ENCODE measurements around the gene CD22.
"Not testable (repeated sequence)": the region's sequence is repeated elsewhere in the genome, so short reads cannot be mapped to it uniquely, and the experiment has no call there.

DNA sequence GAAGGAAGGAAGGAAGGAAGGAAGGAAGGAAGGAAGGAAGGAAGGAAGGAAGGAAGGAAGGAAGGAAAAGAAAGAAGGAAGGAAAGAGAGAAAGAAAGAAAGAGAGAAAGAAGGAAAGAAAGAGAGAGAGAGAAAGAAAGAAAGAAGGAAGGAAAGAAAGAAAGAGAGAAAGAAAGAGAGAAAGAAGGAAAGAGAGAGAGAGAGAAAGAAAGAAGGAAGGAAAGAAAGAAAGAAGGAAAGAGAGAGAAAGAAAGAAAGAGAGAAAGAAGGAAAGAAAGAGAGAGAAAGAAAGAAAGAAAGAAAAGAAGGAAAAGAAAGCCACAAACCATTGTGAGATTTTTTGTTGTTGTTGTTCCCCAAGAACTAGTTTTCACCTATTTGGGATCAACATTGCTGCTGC is 45.0 kb downstream of the CD22 start:
- TF ChIP-seq CTCF, POLR2AphosphoS5, POLR2A (IDR thresholded peaks at IDR 0.05): not testable (repeated sequence)

Data from breast epithelium (tissue), 3 donors.